GM23248 (cell line): Measurements from ENCODE around the gene FLOT2. TPM values are rescaled to one million over a fixed set of nuclear protein-coding genes. Genes with fewer than 3 reads are reported as not detected.
"Not testable (repeated sequence)": the region's sequence is repeated elsewhere in the genome, so short reads cannot be mapped to it uniquely, and the experiment has no call there.

Experiments used
- DNase-seq: peaks from one replicate; pipeline ENCODE4 v3.0.0-alpha.2; 2015
- H2AFZ ChIP-seq: fragments of 200-600 bp; sonication (generic); 2 replicates; pipeline ENCODE4 v1.6.1; 2016; ENCODE audit warnings: antibody characterized with exemption
- H3F3A ChIP-seq: fragments of 200-600 bp; sonication (generic); 2 replicates; pipeline ENCODE4 v1.6.1; 2016; ENCODE audit warnings: mild to moderate bottlenecking, antibody characterized with exemption, mixed run types; ENCODE audit not compliant: insufficient read depth
- H3K27ac ChIP-seq: fragments of 200-600 bp; sonication (generic); 2 replicates; pipeline ENCODE4 v1.5.1; 2016; ENCODE audit warnings: mild to moderate bottlenecking
- H3K27me3 ChIP-seq: fragments of 200-600 bp; sonication (generic); replicated peaks from 2 replicates; pipeline ENCODE4 v1.6.1; 2016; ENCODE audit warnings: mild to moderate bottlenecking; ENCODE audit not compliant: insufficient read depth
- H3K36me3 ChIP-seq: fragments of 200-600 bp; sonication (generic); 2 replicates; pipeline ENCODE4 v1.6.1; 2016; ENCODE audit warnings: low read depth, mild to moderate bottlenecking
- H3K4me1 ChIP-seq: fragments of 200-600 bp; sonication (generic); 2 replicates; pipeline ENCODE4 v1.6.1; 2016; ENCODE audit warnings: mild to moderate bottlenecking; ENCODE audit not compliant: insufficient read depth
- H3K4me2 ChIP-seq: fragments of 200-600 bp; sonication (generic); one replicate; pipeline ENCODE4 v1.6.1; 2016; ENCODE audit warnings: mild to moderate bottlenecking; ENCODE audit not compliant: unreplicated experiment
- H3K4me3 ChIP-seq: fragments of 200-600 bp; sonication (generic); 2 replicates; pipeline ENCODE4 v1.5.1; 2016; ENCODE audit warnings: mild to moderate bottlenecking
- H3K79me2 ChIP-seq: fragments of 200-600 bp; sonication (generic); 2 replicates; pipeline ENCODE4 v1.6.1; 2016; ENCODE audit warnings: mild to moderate bottlenecking; ENCODE audit not compliant: insufficient read depth
- H3K9ac ChIP-seq: fragments of 200-600 bp; sonication (generic); 2 replicates; pipeline ENCODE4 v1.6.1; 2016; ENCODE audit warnings: mild to moderate bottlenecking
- H3K9me2 ChIP-seq: fragments of 200-600 bp; sonication (generic); 2 replicates; pipeline ENCODE4 v1.6.1; 2016; ENCODE audit warnings: mixed run types, mild to moderate bottlenecking, moderate library complexity; ENCODE audit not compliant: insufficient read depth
- H3K9me3 ChIP-seq: fragments of 200-600 bp; sonication (generic); one replicate; pipeline ENCODE4 v1.6.1; 2017; ENCODE audit warnings: low read depth
- H4K20me1 ChIP-seq: fragments of 200-600 bp; sonication (generic); 2 replicates; pipeline ENCODE4 v1.6.0; 2016; ENCODE audit not compliant: insufficient read depth
- EZH2 ChIP-seq: fragments of 200-600 bp; sonication (generic); IDR thresholded peaks from 2 replicates; pipeline ENCODE4 v1.6.1; 2018; ENCODE audit warnings: antibody characterized with exemption, mild to moderate bottlenecking; ENCODE audit not compliant: insufficient read depth, poor library complexity, severe bottlenecking
- EZH2phosphoT487 ChIP-seq: fragments of 200-600 bp; sonication (generic); IDR thresholded peaks from 2 replicates; pipeline ENCODE4 v1.6.1; 2018; ENCODE audit warnings: antibody characterized with exemption, moderate library complexity, mild to moderate bottlenecking, low read depth; ENCODE audit not compliant: insufficient read depth
- WGBS, 2 experiments: methylation state at CpG; one replicate each; pipeline ENCODE4 v1.1.6; 2015 to 2017; ENCODE audit warnings: low lambda C conversion rate in 2 of 2, low coverage in 1 of 2; ENCODE audit errors: missing lambda C conversion rate in 2 of 2; 5-methylcytosine and 5-hydroxymethylcytosine counted together
- in situ Hi-C: fragments of 300-500 bp; cut with MboI; formaldehyde crosslinking; loops from 2 replicates; pipeline ENCODE4 v1.15.0; 2020
- polyA plus RNA-seq: library from polyadenylated mRNA; unstranded; fragments of >200 nt; fragmentation: Nextera tagmentation; extraction: Ambion mirVana; gene quantifications from 2 replicates; pipeline ENCODE4 v1.2.1, GENCODE V29; 2016
- total RNA-seq: library from RNA; depleted of rRNA; stranded (reverse); fragments of >200 nt; shearing (Covaris generic); gene quantifications from 2 replicates; pipeline ENCODE4 v1.2.3, GENCODE V29; 2014

Gene FLOT2
- total and polyA plus RNA-seq, 2 experiments from 2014 or later: 33.2 to 55.0 TPM

DNA sequence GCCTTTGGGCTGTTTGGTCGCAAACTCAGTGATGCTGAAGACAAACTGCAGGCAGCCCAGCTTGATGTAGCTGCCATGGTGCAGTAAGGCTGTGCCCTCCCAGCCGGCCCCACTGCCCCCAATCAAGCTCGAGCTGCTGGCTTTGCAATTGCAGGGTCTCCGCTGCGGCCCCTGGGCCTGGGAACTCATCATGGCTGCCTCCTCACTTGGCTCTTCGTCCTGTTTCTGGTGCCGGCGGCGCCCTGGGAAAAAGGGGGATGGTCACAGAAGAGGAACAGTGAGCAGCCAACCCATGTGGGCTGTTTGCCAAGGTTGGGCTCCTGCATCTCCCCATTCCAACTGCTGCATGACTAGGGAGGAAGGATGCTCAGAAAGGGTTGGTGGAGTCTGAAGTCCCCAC is 8.7 kb upstream of the FLOT2 start:
- Histone ChIP-seq H3K27me3 (no peaks in the 10 kb centered on the region), H3K36me3 (peaks cover 28% of the 10 kb centered on the region), H3K4me2 (no peak overlapping the region), H3K27ac (no peak overlapping the region), H3K4me3 (no peak overlapping the region), H3K9ac (no peak overlapping the region), H2AFZ (no peak overlapping the region), H3K79me2 (0 out of 2 replicates have a peak, but pooled peaks cover 2% of the 10 kb centered on the region), H4K20me1 (no peaks in the 10 kb centered on the region), H3K9me2 (no peaks in the 10 kb centered on the region), H3F3A (peaks cover 43% of the 10 kb centered on the region), H3K4me1 (peaks cover 11% of the 10 kb centered on the region), H3K9me3 (no peaks in the 10 kb centered on the region)
- no peak for DNase-seq
- WGBS, 2 experiments: 73 to 84% methylated on average over 8 to 9 of the region's 9 CpGs
- in situ Hi-C loops: no loop called here
- TF ChIP-seq EZH2phosphoT487: no peak
- TF ChIP-seq EZH2: no peak

DNA sequence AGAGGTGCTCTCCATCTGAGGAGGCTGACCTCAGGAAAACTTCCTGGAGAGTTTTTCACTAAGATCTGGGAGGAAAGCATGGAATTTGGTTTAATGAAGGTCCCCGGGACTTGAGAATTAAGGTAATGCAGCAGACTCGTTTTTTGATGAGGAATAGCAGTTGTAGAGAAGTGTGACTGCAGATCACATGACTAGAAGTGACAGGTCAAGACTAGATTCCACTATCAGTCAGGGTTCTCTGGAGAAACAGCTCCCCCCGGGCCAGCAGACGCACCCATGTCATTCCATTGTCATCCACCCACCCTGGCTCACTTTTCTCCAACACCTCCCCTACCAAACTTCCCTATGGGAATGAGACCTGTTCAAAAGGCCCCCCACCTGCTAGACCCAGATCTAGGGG is 7.3 kb upstream of the FLOT2 start:
- peaks cover 42% of the 10 kb centered on the region for H3F3A ChIP-seq
- H3K9ac ChIP-seq: no peak overlapping the region
- no peaks in the 10 kb centered on the region for H3K27me3 ChIP-seq
- TF ChIP-seq EZH2phosphoT487 (no peak), EZH2 (no peak)
- H3K79me2 ChIP-seq: no peaks in the 10 kb centered on the region
- no peaks in the 10 kb centered on the region for H4K20me1 ChIP-seq
- 30 to 35% methylated on average over 4 of the region's 4 CpGs for WGBS, 2 experiments
- no peak overlapping the region for H3K4me2 ChIP-seq
- H3K9me2 ChIP-seq: no peaks in the 10 kb centered on the region
- no peak overlapping the region for H3K4me3 ChIP-seq
- in situ Hi-C loops: no loop called here
- peaks cover 11% of the 10 kb centered on the region for H3K4me1 ChIP-seq
- no peaks in the 10 kb centered on the region for H3K9me3 ChIP-seq
- H3K27ac ChIP-seq: no peak overlapping the region
- peaks cover 14% of the 10 kb centered on the region for H3K36me3 ChIP-seq
- no peak overlapping the region for H2AFZ ChIP-seq
- DNase-seq: no peak

DNA sequence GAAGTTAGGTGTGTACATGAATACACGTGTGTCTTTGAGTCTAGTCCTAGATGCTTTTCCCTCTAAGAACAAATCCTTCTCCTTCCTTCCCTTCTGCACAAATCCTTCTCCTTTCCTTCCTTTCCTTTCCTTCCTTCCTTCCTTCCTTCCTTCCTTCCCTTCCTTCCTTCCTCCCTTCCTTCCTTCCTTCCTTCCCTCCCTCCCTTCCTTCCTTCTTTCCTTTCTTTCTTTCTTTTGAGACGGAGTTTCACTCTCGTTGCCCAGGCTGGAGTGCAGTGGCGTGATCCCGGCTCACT is 6.0 kb upstream of the FLOT2 start:
- DNase-seq, H4K20me1 ChIP-seq, H2AFZ ChIP-seq, H3K4me1 ChIP-seq, H3K9ac ChIP-seq, in situ Hi-C loops, H3K9me2 ChIP-seq, H3K9me3 ChIP-seq, H3K27me3 ChIP-seq, H3K79me2 ChIP-seq, H3K27ac ChIP-seq, H3K4me3 ChIP-seq: not testable (repeated sequence)
- Histone ChIP-seq H3F3A (peaks cover 30% of the 10 kb centered on the region), H3K36me3 (peaks cover 10% of the 10 kb centered on the region; the same call in 1 of the 2 replicates), H3K4me2 (peak overlapping the region; percentile 60)
- WGBS, 2 experiments: 33 to 59% methylated on average over 5 of the region's 5 CpGs

DNA sequence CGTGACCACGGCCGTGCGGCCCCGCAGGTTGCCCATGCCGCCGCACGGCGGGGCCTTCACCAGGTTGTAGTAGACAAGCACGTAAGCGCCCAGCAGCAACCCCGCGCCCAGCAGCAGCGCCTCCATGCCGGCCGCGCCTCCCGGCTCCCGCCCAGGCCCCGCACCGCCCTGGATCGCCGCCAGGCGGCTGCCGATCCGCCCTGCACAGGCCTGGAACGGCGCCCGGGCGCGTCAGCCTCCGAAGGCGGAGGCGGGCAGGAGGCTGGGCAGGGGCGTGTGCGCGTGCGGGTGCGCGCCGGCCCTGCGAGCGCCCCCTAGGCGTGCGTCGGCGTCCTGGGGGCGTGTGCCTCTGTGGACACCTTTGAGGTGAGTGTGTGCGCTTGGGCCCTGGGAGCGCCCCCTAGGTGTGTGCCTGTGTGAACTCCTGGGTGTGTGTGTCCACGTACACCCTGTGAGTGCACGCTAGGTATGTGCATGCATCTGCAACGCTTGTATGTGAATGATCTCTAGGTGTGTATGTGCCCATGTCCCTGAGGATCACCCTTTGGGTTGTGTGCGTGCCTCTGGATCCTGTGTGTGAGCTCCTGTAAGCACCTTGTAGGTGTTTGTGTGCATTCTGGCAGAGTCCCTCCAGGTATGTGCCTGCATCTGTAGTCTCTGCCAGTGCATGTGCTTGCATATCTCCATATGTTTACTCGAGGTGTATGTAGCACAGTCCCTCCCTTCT is 5.4 kb upstream of the FLOT2 start, which contains the start of gene DHRS13:
Gene DHRS13, minus strand, starts transcription at position 261 of the 727 bp plus-strand sequence. Its CDS starts 135 bp downstream, at position 126.
- Histone ChIP-seq H3K27ac (0 out of 2 replicates have a peak within 1 kb of the TSS, but pooled peaks have one; percentile 16), H3K9me2 (no peaks in the 10 kb centered on the region), H4K20me1 (no peaks in the 10 kb centered on the region), H3K36me3 (peaks cover 10% of the 10 kb centered on the region; the same call in 1 of the 2 replicates), H3K79me2 (0 out of 2 replicates have a peak, but pooled peaks cover 7% of the 10 kb centered on the region), H2AFZ (peak within 1 kb of the TSS; percentile 90), H3K27me3 (no peaks in the 10 kb centered on the region), H3K4me3 (peak within 1 kb of the TSS; percentile 87), H3F3A (peaks cover 30% of the 10 kb centered on the region), H3K4me2 (peak within 1 kb of the TSS; percentile 60), H3K9ac (peak within 1 kb of the TSS; percentile 72), H3K4me1 (0 out of 2 replicates have a peak, but pooled peaks cover 4% of the 10 kb centered on the region), H3K9me3 (no peaks in the 10 kb centered on the region)
- in situ Hi-C loops: no loop called here
- WGBS, 2 experiments: 3% methylated on average over 29 to 45 of the region's 55 CpGs
- no peak for TF ChIP-seq EZH2
- TF ChIP-seq EZH2phosphoT487: no peak
- peak; percentile 94 for DNase-seq
